K562 (cell line): ENCODE data around the gene TNPO2. TPM values are rescaled to one million over a fixed set of nuclear protein-coding genes. Genes with fewer than 3 reads are reported as not detected.
A peak's percentile ranks its signal among the peaks of the same experiment; 100 is the strongest.

Experiments
- CREB3L1 ChIP-seq: fragments of 450-650 bp; IDR thresholded peaks from 2 replicates; pipeline ENCODE4 v1.6.1; 2014; ENCODE audit warnings: low read depth, mild to moderate bottlenecking, moderate library complexity, borderline replicate concordance
- CXXC5 ChIP-seq: fragments of 250-450 bp; sonication (Bioruptor Pico); IDR thresholded peaks from 2 replicates; pipeline ENCODE4 v1.8.0; 2022; ENCODE audit warnings: inconsistent platforms, mild to moderate bottlenecking, moderate library complexity
- HNRNPH1 ChIP-seq: fragments of 200-400 bp; formaldehyde crosslinking; optimal IDR thresholded peaks from 2 replicates; pipeline ENCODE3; 2017; ENCODE audit warnings: low read depth, mild to moderate bottlenecking, low read length, moderate library complexity
- MEIS2 ChIP-seq: fragments of 450-650 bp; IDR thresholded peaks from 2 replicates; pipeline ENCODE4 v1.6.1; 2014; ENCODE audit warnings: mild to moderate bottlenecking; ENCODE audit not compliant: partially characterized antibody
- NR2C2 ChIP-seq, 2 experiments: fragments of 200-800 bp in 1 of 2; sonication (Bioruptor generic) in 1 of 2; sonication (generic) in 1 of 2; formaldehyde crosslinking in 1 of 2; IDR thresholded peaks; 2 replicates each; pipeline versions ENCODE4 v1.6.1 to v1.8.0; 2016 to 2022; ENCODE audit warnings: mild to moderate bottlenecking in 1 of 2, missing compliant biosample characterization in 1 of 2, missing genetic modification characterization in 1 of 2, missing genetic modification reagents in 1 of 2
- PKNOX1 ChIP-seq: fragments of 450-650 bp; IDR thresholded peaks from 2 replicates; pipeline ENCODE4 v1.6.1; 2016
- RFX5 ChIP-seq: IDR thresholded peaks from 2 replicates; pipeline ENCODE4 v1.6.1; 2011; ENCODE audit warnings: low read depth, mild to moderate bottlenecking, improper control_type of control experiment, low read length
- RHOXF2B ChIP-seq: fragments of 250-450 bp; sonication (Bioruptor Pico); conservative IDR thresholded peaks from 2 replicates; pipeline ENCODE4 v1.5.1; 2021
- SIX5 ChIP-seq, 2 experiments: IDR thresholded peaks; 2 replicates each; pipeline ENCODE4 v1.6.1; 2011; ENCODE audit warnings: low read length in 2 of 2, borderline replicate concordance in 1 of 2, low read depth in 1 of 2, mild to moderate bottlenecking in 1 of 2, moderate library complexity in 1 of 2; ENCODE audit not compliant: insufficient read depth in 1 of 2
- VEZF1 ChIP-seq: fragments of 200-800 bp; sonication (Bioruptor generic); IDR thresholded peaks from 2 replicates; pipeline ENCODE4 v1.6.1; 2017; ENCODE audit warnings: missing genetic modification characterization, missing compliant biosample characterization
- ZNF395 ChIP-seq: fragments of 200-800 bp; sonication (Bioruptor generic); IDR thresholded peaks from 2 replicates; pipeline ENCODE4 v1.6.1; 2017; ENCODE audit warnings: missing genetic modification characterization, missing compliant biosample characterization
- ZNF589 ChIP-seq: fragments of 200-800 bp; sonication (Bioruptor generic); IDR thresholded peaks from 2 replicates; pipeline ENCODE4 v1.6.1; 2016; ENCODE audit warnings: low read depth, missing genetic modification characterization, missing compliant biosample characterization
- ZSCAN32 ChIP-seq: fragments of 450-650 bp; formaldehyde crosslinking; IDR thresholded peaks from 2 replicates; pipeline ENCODE4 v1.4.0; 2020; ENCODE audit warnings: mild to moderate bottlenecking, moderate library complexity
- polyA plus RNA-seq, 8 experiments: library from polyadenylated mRNA; depleted of rRNA in 4 of 8; stranded (reverse) in 5 of 8; unstranded in 3 of 8; fragments of >200 nt; fragmentation: Nextera tagmentation in 2 of 8; fragmentation: Illumina TruSeq in 1 of 8; extraction: Ambion mirVana in 2 of 8; extraction: Trizol in 1 of 8; gene quantifications; 2 replicates each; pipeline versions ENCODE4 v1.2.1 to v1.2.3, GENCODE V29; 2011 to 2014; ENCODE audit warnings: inconsistent platforms in 1 of 8, missing spikeins in 1 of 8
- total RNA-seq, 7 experiments: library from RNA; depleted of rRNA in 6 of 7; stranded (reverse); fragments of >200 nt in 6 of 7; fragmentation: Illumina TruSeq in 2 of 7; extraction: Trizol in 2 of 7; gene quantifications; 2 replicates each; pipeline versions ENCODE4 v1.2.1 to v1.2.3, GENCODE V29; 2011 to 2021; ENCODE audit warnings: low replicate concordance in 1 of 7
- TF ChIP-seq, protein P1 (sequence below): sonication (generic); formaldehyde crosslinking; IDR thresholded peaks from 2 replicates; pipeline ENCODE4 v1.5.0; 2020; ENCODE audit warnings: missing genetic modification reagents
- TF ChIP-seq, protein P2 (sequence below): fragments of 250-450 bp; sonication (Bioruptor Pico); IDR thresholded peaks from 2 replicates; pipeline ENCODE4 v1.8.0; 2022; ENCODE audit warnings: inconsistent platforms
- TF ChIP-seq, protein P3 (sequence below): sonication (generic); formaldehyde crosslinking; IDR thresholded peaks from 2 replicates; pipeline ENCODE4 v1.9.0; 2022; ENCODE audit warnings: mild to moderate bottlenecking, missing genetic modification reagents

TNPO2 gene
- total and polyA plus RNA-seq, 9 of the 15 experiments (the other 6 are each of a cell fraction or from before 2014, with no cell fraction given), result 6.0 to 126 (median 53.8) TPM

- TF ChIP-seq, protein P1, sequence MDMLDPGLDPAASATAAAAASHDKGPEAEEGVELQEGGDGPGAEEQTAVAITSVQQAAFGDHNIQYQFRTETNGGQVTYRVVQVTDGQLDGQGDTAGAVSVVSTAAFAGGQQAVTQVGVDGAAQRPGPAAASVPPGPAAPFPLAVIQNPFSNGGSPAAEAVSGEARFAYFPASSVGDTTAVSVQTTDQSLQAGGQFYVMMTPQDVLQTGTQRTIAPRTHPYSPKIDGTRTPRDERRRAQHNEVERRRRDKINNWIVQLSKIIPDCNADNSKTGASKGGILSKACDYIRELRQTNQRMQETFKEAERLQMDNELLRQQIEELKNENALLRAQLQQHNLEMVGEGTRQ (CRISPR knock-in tag), result peak; percentile 52
- TF ChIP-seq CXXC5 (CRISPR knock-in tag) (peak; percentile 85), RFX5 (no peak), HNRNPH1 (no peak), NR2C2 (CRISPR knock-in tag; IDR thresholded peaks at IDR 0.05) (peak; percentile 87; the same call in 1 of the 2 replicates), NR2C2 (tag; IDR thresholded peaks at IDR 0.05) (peak; percentile 94), VEZF1 (CRISPR knock-in tag) (peak; percentile 66), ZNF395 (peak; percentile 81; the same call in 1 of the 2 replicates), ZNF589 (CRISPR knock-in tag) (no peak), PKNOX1 (no peak), SIX5 (IDR thresholded peaks at IDR 0.05; ENCODE audit: borderline replicate concordance in 1 of 2, insufficient read depth in 1 of 2, low read depth in 1 of 2, low read length in 2 of 2) (peak; percentile 74 to 80), MEIS2 (peak; percentile 2), ZSCAN32 (CRISPR knock-in tag) (no peak), CREB3L1 (peak; percentile 84), RHOXF2B (CRISPR knock-in tag) (no peak)
- TF ChIP-seq, protein P2, sequence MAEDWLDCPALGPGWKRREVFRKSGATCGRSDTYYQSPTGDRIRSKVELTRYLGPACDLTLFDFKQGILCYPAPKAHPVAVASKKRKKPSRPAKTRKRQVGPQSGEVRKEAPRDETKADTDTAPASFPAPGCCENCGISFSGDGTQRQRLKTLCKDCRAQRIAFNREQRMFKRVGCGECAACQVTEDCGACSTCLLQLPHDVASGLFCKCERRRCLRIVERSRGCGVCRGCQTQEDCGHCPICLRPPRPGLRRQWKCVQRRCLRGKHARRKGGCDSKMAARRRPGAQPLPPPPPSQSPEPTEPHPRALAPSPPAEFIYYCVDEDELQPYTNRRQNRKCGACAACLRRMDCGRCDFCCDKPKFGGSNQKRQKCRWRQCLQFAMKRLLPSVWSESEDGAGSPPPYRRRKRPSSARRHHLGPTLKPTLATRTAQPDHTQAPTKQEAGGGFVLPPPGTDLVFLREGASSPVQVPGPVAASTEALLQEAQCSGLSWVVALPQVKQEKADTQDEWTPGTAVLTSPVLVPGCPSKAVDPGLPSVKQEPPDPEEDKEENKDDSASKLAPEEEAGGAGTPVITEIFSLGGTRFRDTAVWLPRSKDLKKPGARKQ (CRISPR knock-in tag), result no peak
- TF ChIP-seq, protein P3, sequence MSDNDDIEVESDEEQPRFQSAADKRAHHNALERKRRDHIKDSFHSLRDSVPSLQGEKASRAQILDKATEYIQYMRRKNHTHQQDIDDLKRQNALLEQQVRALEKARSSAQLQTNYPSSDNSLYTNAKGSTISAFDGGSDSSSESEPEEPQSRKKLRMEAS (CRISPR knock-in tag), result peak; percentile 95
Observed at GRCh38 chr19:12723641-12724426, at the start of gene TNPO2 (continued).
